A549 (cell line): Measurements from ENCODE around the gene TBX15.

Experiments used
- CEBPB ChIP-seq, 2 experiments: fragments of >200 bp in 1 of 2; sonication (Bioruptor Twin) in 1 of 2; formaldehyde crosslinking in 1 of 2; IDR thresholded peaks; 2 replicates each; pipeline ENCODE4 v1.6.1; 2012 to 2016
- HOXB13 ChIP-seq: fragments of 250-450 bp; sonication (Bioruptor Pico); IDR thresholded peaks from 2 replicates; pipeline ENCODE4 v1.5.0; 2020; ENCODE audit warnings: low read depth, mild to moderate bottlenecking, moderate library complexity
- MAX ChIP-seq: IDR thresholded peaks from 2 replicates; pipeline ENCODE4 v1.6.1; 2012
- MAZ ChIP-seq: fragments of 150-350 bp; IDR thresholded peaks from 2 replicates; pipeline ENCODE4 v1.6.1; 2014; ENCODE audit warnings: antibody characterized with exemption, low read depth, low read length, borderline replicate concordance
- PBX3 ChIP-seq: IDR thresholded peaks from 2 replicates; pipeline ENCODE4 v1.6.1; 2012
- POLR2A ChIP-seq: IDR thresholded peaks from 2 replicates; pipeline ENCODE4 v1.6.1; 2012; ENCODE audit warnings: mild to moderate bottlenecking, low read length
- RAD21 ChIP-seq, 2 experiments: fragments of >200 bp in 1 of 2; sonication (Bioruptor Twin) in 1 of 2; formaldehyde crosslinking in 1 of 2; IDR thresholded peaks in 1 of 2; conservative IDR thresholded peaks in 1 of 2; 2 replicates in 1 of 2; 3 replicates in 1 of 2; pipeline ENCODE4 v1.6.1; 2012 to 2018; ENCODE audit warnings: inconsistent platforms in 1 of 2
- RCOR1 ChIP-seq: fragments of 150-350 bp; IDR thresholded peaks from 2 replicates; pipeline ENCODE4 v1.6.1; 2014; ENCODE audit warnings: antibody characterized with exemption, low read length, low read depth
- TP53 ChIP-seq: fragments of 250-450 bp; sonication (Bioruptor Pico); IDR thresholded peaks from 2 replicates; pipeline ENCODE4 v1.5.0; 2021; ENCODE audit warnings: mild to moderate bottlenecking, moderate library complexity
- TF ChIP-seq, protein P1 (sequence below): fragments of >200 bp; sonication (Bioruptor Twin); formaldehyde crosslinking; IDR thresholded peaks from 3 replicates; pipeline ENCODE4 v1.5.1; 2016

GRCh38 chr1:118894836-118895235, 93.3 kb downstream of the TBX15 start:
- TF ChIP-seq TP53 (CRISPR knock-in tag) (no peak), RCOR1 (no peak), POLR2A (no peak), CEBPB (IDR thresholded peaks at IDR 0.05) (no peak), HOXB13 (no peak), PBX3 (no peak), MAZ (no peak), MAX (no peak), RAD21 (conservative IDR thresholded peaks at IDR 0.05 in 1 of 2, IDR thresholded peaks at IDR 0.05 in 1 of 2) (no peak)
- TF ChIP-seq, protein P1, sequence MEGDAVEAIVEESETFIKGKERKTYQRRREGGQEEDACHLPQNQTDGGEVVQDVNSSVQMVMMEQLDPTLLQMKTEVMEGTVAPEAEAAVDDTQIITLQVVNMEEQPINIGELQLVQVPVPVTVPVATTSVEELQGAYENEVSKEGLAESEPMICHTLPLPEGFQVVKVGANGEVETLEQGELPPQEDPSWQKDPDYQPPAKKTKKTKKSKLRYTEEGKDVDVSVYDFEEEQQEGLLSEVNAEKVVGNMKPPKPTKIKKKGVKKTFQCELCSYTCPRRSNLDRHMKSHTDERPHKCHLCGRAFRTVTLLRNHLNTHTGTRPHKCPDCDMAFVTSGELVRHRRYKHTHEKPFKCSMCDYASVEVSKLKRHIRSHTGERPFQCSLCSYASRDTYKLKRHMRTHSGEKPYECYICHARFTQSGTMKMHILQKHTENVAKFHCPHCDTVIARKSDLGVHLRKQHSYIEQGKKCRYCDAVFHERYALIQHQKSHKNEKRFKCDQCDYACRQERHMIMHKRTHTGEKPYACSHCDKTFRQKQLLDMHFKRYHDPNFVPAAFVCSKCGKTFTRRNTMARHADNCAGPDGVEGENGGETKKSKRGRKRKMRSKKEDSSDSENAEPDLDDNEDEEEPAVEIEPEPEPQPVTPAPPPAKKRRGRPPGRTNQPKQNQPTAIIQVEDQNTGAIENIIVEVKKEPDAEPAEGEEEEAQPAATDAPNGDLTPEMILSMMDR = no peak
